ENCODE data around the gene ANKRD10. TPM values are rescaled to one million over a fixed set of nuclear protein-coding genes. Genes with fewer than 3 reads are reported as not detected.

ANKRD10 gene
- total and polyA plus RNA-seq, 2 experiments from 2014 or later: 39.9 to 42.7 TPM

DNA sequence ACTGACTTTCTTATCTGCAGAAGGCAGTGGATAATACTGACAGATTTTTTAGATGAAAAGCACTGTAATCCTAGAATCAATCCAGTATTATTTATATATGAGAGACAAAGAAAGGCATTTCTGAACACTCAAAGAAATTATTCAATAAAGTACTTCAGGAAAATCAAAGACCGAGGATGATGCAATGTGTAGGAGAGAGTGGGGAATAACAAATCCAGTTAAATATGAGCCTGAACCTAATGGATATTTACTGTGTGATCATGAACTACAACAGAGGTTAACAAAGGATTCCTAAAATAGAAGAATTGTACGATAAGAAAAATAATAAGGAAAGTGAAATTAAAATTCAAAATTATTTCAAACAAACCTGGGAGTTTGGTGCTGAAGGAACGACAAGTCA lies 69.3 kb downstream of the ANKRD10 start:
- Histone ChIP-seq H3K27me3 (replicated peaks; ENCODE audit: insufficient read depth) (peaks cover 72% of the 10 kb centered on the region), H3K4me3 (no peak overlapping the region), H3K9me2 (ENCODE audit: insufficient read depth) (no peaks in the 10 kb centered on the region), H3F3A (ENCODE audit: insufficient read depth) (no peaks in the 10 kb centered on the region), H3K79me2 (ENCODE audit: insufficient read depth) (no peaks in the 10 kb centered on the region), H4K20me1 (ENCODE audit: insufficient read depth) (no peaks in the 10 kb centered on the region), H3K9ac (no peak overlapping the region), H3K4me1 (ENCODE audit: insufficient read depth) (no peaks in the 10 kb centered on the region), H3K27ac (no peak overlapping the region), H3K4me2 (ENCODE audit: unreplicated experiment) (no peak overlapping the region), H3K9me3 (ENCODE audit: low read depth) (no peaks in the 10 kb centered on the region), H2AFZ (no peak overlapping the region), H3K36me3 (ENCODE audit: low read depth) (no peaks in the 10 kb centered on the region)
- TF ChIP-seq EZH2 (IDR thresholded peaks at IDR 0.05; ENCODE audit: insufficient read depth, poor library complexity, severe bottlenecking) (no peak), EZH2phosphoT487 (IDR thresholded peaks at IDR 0.05; ENCODE audit: insufficient read depth, low read depth) (no peak)
- in situ Hi-C loops (cut with MboI): no loop called here
- no peak for DNase-seq
- 39 to 45% methylated on average over 3 of the region's 3 CpGs for WGBS, 2 experiments (ENCODE audit: low coverage in 1 of 2, low lambda C conversion rate in 2 of 2, missing lambda C conversion rate in 2 of 2)

DNA sequence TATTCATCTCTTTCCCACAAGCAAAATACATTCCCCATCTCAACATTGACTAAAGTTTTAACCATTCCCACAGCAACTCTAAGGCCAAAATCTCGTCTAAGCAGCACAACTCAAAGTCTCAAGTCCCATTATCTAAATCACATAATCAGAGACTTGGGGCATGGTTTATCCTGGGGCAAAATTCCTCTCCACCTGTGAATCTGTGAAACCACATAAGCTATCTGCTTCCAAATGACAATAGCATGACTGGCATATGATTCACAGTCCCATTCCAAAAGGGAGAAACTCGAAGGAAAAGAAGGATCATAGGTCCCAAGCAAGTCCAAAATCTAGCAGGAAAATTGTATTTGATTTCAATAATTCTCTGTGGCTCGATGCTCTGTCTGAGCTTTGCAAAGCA lies 73.0 kb downstream of the ANKRD10 start:
- Histone ChIP-seq H3K9me3 (ENCODE audit: low read depth) (no peaks in the 10 kb centered on the region), H4K20me1 (ENCODE audit: insufficient read depth) (no peaks in the 10 kb centered on the region), H3F3A (ENCODE audit: insufficient read depth) (no peaks in the 10 kb centered on the region), H3K4me2 (ENCODE audit: unreplicated experiment) (no peak overlapping the region), H3K4me3 (no peak overlapping the region), H3K9me2 (ENCODE audit: insufficient read depth) (no peaks in the 10 kb centered on the region), H3K27me3 (replicated peaks; ENCODE audit: insufficient read depth) (peaks cover 50% of the 10 kb centered on the region), H3K79me2 (ENCODE audit: insufficient read depth) (no peaks in the 10 kb centered on the region), H3K27ac (no peak overlapping the region), H3K9ac (no peak overlapping the region), H3K36me3 (ENCODE audit: low read depth) (no peaks in the 10 kb centered on the region), H3K4me1 (ENCODE audit: insufficient read depth) (no peaks in the 10 kb centered on the region), H2AFZ (no peak overlapping the region)
- TF ChIP-seq EZH2 (IDR thresholded peaks at IDR 0.05; ENCODE audit: insufficient read depth, poor library complexity, severe bottlenecking) (no peak), EZH2phosphoT487 (IDR thresholded peaks at IDR 0.05; ENCODE audit: insufficient read depth, low read depth) (no peak)
- in situ Hi-C loops (cut with MboI): no loop called here
- WGBS, 2 experiments (ENCODE audit: low coverage in 1 of 2, low lambda C conversion rate in 2 of 2, missing lambda C conversion rate in 2 of 2): 33 to 40% methylated on average over 3 of the region's 3 CpGs
- peak; percentile 20 for DNase-seq

GRCh38 chr13:110841406-110841805 lies 73.5 kb downstream of the ANKRD10 start:
- no peaks in the 10 kb centered on the region for H3K9me3 ChIP-seq (ENCODE audit: low read depth)
- TF ChIP-seq EZH2 (IDR thresholded peaks at IDR 0.05; ENCODE audit: insufficient read depth, poor library complexity, severe bottlenecking) (no peak), EZH2phosphoT487 (IDR thresholded peaks at IDR 0.05; ENCODE audit: insufficient read depth, low read depth) (no peak)
- no peak overlapping the region for H3K4me3 ChIP-seq
- H3K36me3 ChIP-seq (ENCODE audit: low read depth): no peaks in the 10 kb centered on the region
- no peak overlapping the region for H2AFZ ChIP-seq
- H3F3A ChIP-seq (ENCODE audit: insufficient read depth): no peaks in the 10 kb centered on the region
- H3K79me2 ChIP-seq (ENCODE audit: insufficient read depth): no peaks in the 10 kb centered on the region
- no peak overlapping the region for H3K9ac ChIP-seq
- WGBS, 2 experiments (ENCODE audit: low coverage in 1 of 2, low lambda C conversion rate in 2 of 2, missing lambda C conversion rate in 2 of 2): 37 to 39% methylated on average over 2 of the region's 2 CpGs
- in situ Hi-C loops (cut with MboI): no loop called here
- no peaks in the 10 kb centered on the region for H3K9me2 ChIP-seq (ENCODE audit: insufficient read depth)
- no peak for DNase-seq
- no peaks in the 10 kb centered on the region for H3K4me1 ChIP-seq (ENCODE audit: insufficient read depth)
- no peak overlapping the region for H3K4me2 ChIP-seq (ENCODE audit: unreplicated experiment)
- no peaks in the 10 kb centered on the region for H4K20me1 ChIP-seq (ENCODE audit: insufficient read depth)
- H3K27me3 ChIP-seq (replicated peaks; ENCODE audit: insufficient read depth): peaks cover 50% of the 10 kb centered on the region
- H3K27ac ChIP-seq: no peak overlapping the region

DNA sequence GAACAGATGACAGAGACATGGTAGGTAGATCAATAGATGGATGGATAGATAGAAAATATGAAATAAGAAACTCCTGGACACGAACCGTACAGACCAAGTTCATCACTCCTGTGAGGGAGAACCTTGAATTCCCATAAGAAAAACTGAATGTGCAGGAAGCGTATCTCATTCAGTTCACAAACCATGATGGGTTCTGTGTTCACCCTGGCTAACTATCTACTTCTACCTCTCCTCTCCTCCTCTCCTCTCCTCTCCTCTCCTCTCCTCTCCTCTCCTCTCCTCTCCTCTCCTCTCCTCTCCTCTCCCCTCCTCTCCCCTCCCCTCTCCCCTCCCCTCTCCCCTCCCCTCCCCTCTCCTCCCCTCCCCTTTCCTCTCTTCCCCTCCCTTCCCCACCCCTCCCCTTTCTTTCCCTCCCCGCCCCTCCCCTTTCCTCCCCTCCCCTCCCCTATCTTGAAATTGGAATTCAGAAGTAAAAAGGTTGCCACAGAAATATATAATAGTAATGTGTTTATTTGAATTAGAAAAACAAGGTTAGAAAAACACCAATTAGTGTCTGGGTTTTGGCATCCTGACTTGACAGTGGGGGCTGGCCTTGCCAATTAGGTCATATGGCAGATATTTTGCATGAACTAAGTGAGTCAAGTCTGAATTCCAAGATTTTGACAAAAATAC lies 75.9 kb downstream of the ANKRD10 start:
- no peaks in the 10 kb centered on the region for H3K36me3 ChIP-seq (ENCODE audit: low read depth)
- no peaks in the 10 kb centered on the region for H3K4me1 ChIP-seq (ENCODE audit: insufficient read depth)
- H3F3A ChIP-seq (ENCODE audit: insufficient read depth): no peaks in the 10 kb centered on the region
- H3K4me3 ChIP-seq: no peak overlapping the region
- no peak overlapping the region for H3K9ac ChIP-seq
- H3K27me3 ChIP-seq (replicated peaks; ENCODE audit: insufficient read depth): peaks cover 45% of the 10 kb centered on the region
- H3K79me2 ChIP-seq (ENCODE audit: insufficient read depth): no peaks in the 10 kb centered on the region
- no peaks in the 10 kb centered on the region for H3K9me2 ChIP-seq (ENCODE audit: insufficient read depth)
- no peak for DNase-seq
- H3K27ac ChIP-seq: no peak overlapping the region
- H4K20me1 ChIP-seq (ENCODE audit: insufficient read depth): no peaks in the 10 kb centered on the region
- H2AFZ ChIP-seq: no peak overlapping the region
- TF ChIP-seq EZH2 (IDR thresholded peaks at IDR 0.05; ENCODE audit: insufficient read depth, poor library complexity, severe bottlenecking): no peak
- no peak for TF ChIP-seq EZH2phosphoT487 (IDR thresholded peaks at IDR 0.05; ENCODE audit: insufficient read depth, low read depth)
- WGBS, 2 experiments (ENCODE audit: low coverage in 1 of 2, low lambda C conversion rate in 2 of 2, missing lambda C conversion rate in 2 of 2): 73 to 96% methylated on average over 3 to 4 of the region's 4 CpGs
- H3K4me2 ChIP-seq (ENCODE audit: unreplicated experiment): no peak overlapping the region
- in situ Hi-C loops (cut with MboI): no loop called here
- no peaks in the 10 kb centered on the region for H3K9me3 ChIP-seq (ENCODE audit: low read depth)
